B cell (primary cell): ENCODE data around the gene PLA2G4E. TPM values are rescaled to one million over a fixed set of nuclear protein-coding genes. Genes with fewer than 3 reads are reported as not detected.

Experiments
- ATAC-seq: fragments of 200-7000 bp; cut with Tn5 transposase; one replicate; pipeline ENCODE4 v1.10.0; 2021; ENCODE audit warnings: low read depth, mild to moderate bottlenecking, moderate number of reproducible peaks, moderate library complexity
- CTCF ChIA-PET: fragments of 350-600 bp; sonication (Branson Sonifier 250); formaldehyde crosslinking; loops from one replicate; lab custom pipeline; 2021; ENCODE audit warnings: antibody characterized with exemption, inconsistent platforms; lab: Charles Lee
- POLR2A ChIA-PET: fragments of 350-600 bp; sonication (Branson Sonifier 250); formaldehyde crosslinking; loops from one replicate; lab custom pipeline; 2021; ENCODE audit warnings: antibody characterized with exemption; lab: Charles Lee
- DNase-seq: peaks from one replicate; pipeline ENCODE4 v3.0.0; 2013
- H2AFZ ChIP-seq: 2 replicates; pipeline ENCODE4 v1.6.1; 2012; ENCODE audit warnings: mild to moderate bottlenecking, low read depth, low read length; ENCODE audit not compliant: insufficient read depth, poor library complexity, severe bottlenecking
- H3K27ac ChIP-seq, 2 donors: 1 replicate in 1 of 2; 2 replicates in 1 of 2; pipeline ENCODE4 v1.5.1; 2012 to 2013; ENCODE audit warnings: low read length in 2 of 2, mild to moderate bottlenecking in 2 of 2, moderate library complexity in 1 of 2
- H3K27me3 ChIP-seq, 4 experiments: fragments of 200-600 bp in 1 of 4; sonication (generic) in 1 of 4; replicated peaks in 1 of 4; 1 replicate in 2 of 4; 2 replicates in 2 of 4; pipeline versions ENCODE4 v1.6.1 to v1.7.0; 2013 to 2016; ENCODE audit warnings: low read length in 3 of 4, mild to moderate bottlenecking in 2 of 4, mixed read lengths in 1 of 4, moderate library complexity in 1 of 4; ENCODE audit not compliant: insufficient read depth in 4 of 4, control insufficient read depth in 3 of 4; ENCODE audit errors: control extremely low read depth in 1 of 4
- H3K36me3 ChIP-seq, 2 experiments: replicated peaks in 1 of 2; 1 replicate in 1 of 2; 2 replicates in 1 of 2; pipeline versions ENCODE4 v1.6.1 to v1.7.1; 2013; ENCODE audit warnings: low read length in 1 of 2; ENCODE audit not compliant: insufficient read depth in 2 of 2, control insufficient read depth in 1 of 2; ENCODE audit errors: control extremely low read depth in 1 of 2, extremely low read depth in 1 of 2
- H3K4me1 ChIP-seq, 2 donors: fragments of 200-600 bp in 1 of 2; sonication (generic) in 1 of 2; 1 replicate in 1 of 2; 2 replicates in 1 of 2; pipeline versions ENCODE4 v1.5.1 to v1.6.1; 2013 to 2017; ENCODE audit warnings: low read length in 2 of 2; ENCODE audit not compliant: control insufficient read depth in 2 of 2, insufficient read depth in 2 of 2
- H3K4me2 ChIP-seq: replicated peaks from 2 replicates; pipeline ENCODE3; 2012; ENCODE audit warnings: mild to moderate bottlenecking, low read depth, low read length; ENCODE audit not compliant: poor library complexity, severe bottlenecking
- H3K4me3 ChIP-seq, 5 experiments: fragments of 200-600 bp in 1 of 5; sonication (generic) in 1 of 5; 1 replicate in 3 of 5; 2 replicates in 2 of 5; pipeline versions ENCODE4 v1.5.1 to v1.7.0; 2011 to 2016; ENCODE audit warnings: low read length in 4 of 5, mild to moderate bottlenecking in 4 of 5, low read depth in 2 of 5, control low read depth in 1 of 5, moderate library complexity in 1 of 5; ENCODE audit not compliant: insufficient read depth in 1 of 5; ENCODE audit errors: control extremely low read depth in 1 of 5, extremely low read depth in 1 of 5
- H3K79me2 ChIP-seq: fragments of 200-600 bp; sonication (generic); one replicate; pipeline ENCODE4 v1.6.0; 2016; ENCODE audit warnings: low read length; ENCODE audit not compliant: control insufficient read depth, insufficient read depth
- H3K9ac ChIP-seq: fragments of 200-600 bp; sonication (generic); 2 replicates; pipeline ENCODE4 v1.6.1; 2017; ENCODE audit warnings: mild to moderate bottlenecking, low read length, moderate library complexity
- H3K9me3 ChIP-seq, 3 donors: one replicate each; pipeline versions ENCODE4 v1.6.1 to v1.7.1; 2013; ENCODE audit warnings: low read length in 2 of 3; ENCODE audit not compliant: control insufficient read depth in 2 of 3, insufficient read depth in 1 of 3; ENCODE audit errors: control extremely low read depth in 1 of 3
- H4K20me1 ChIP-seq: 2 replicates; pipeline ENCODE4 v1.6.0; 2012; ENCODE audit warnings: mild to moderate bottlenecking, low read length; ENCODE audit not compliant: insufficient read depth, control insufficient read depth, poor library complexity, severe bottlenecking
- H3K27ac Mint-ChIP-seq: one replicate; pipeline ENCODE4 v1.8.0; 2021; ENCODE audit warnings: mixed read lengths
- H3K27me3 Mint-ChIP-seq: one replicate; pipeline ENCODE4 v1.8.0; 2021; ENCODE audit warnings: mixed read lengths
- H3K4me1 Mint-ChIP-seq: one replicate; pipeline ENCODE4 v1.8.0; 2021; ENCODE audit warnings: mixed read lengths
- H3K4me3 Mint-ChIP-seq: one replicate; pipeline ENCODE4 v1.8.0; 2021; ENCODE audit warnings: mixed read lengths
- H3K9me3 Mint-ChIP-seq: one replicate; pipeline ENCODE4 v1.8.0; 2022; ENCODE audit warnings: mixed read lengths; ENCODE audit not compliant: insufficient read depth
- EZH2 ChIP-seq: IDR thresholded peaks from 2 replicates; pipeline ENCODE4 v1.6.1; 2012; ENCODE audit warnings: borderline replicate concordance, low read depth, mild to moderate bottlenecking, moderate library complexity, low read length; ENCODE audit not compliant: insufficient read depth, poor library complexity, severe bottlenecking
- WGBS: methylation state at CpG from one replicate; pipeline ENCODE4 v1.1.5; 2013; ENCODE audit warnings: missing lambda C conversion rate; ENCODE audit not compliant: insufficient coverage; 5-methylcytosine and 5-hydroxymethylcytosine counted together
- intact Hi-C: fragments of 100-400 bp; cut with micrococcal nuclease; formaldehyde crosslinking; loops from one replicate; pipeline ENCODE4 v1.10.0; 2022
- polyA plus RNA-seq: library from polyadenylated mRNA; depleted of rRNA; stranded (reverse); fragments of >200 nt; gene quantifications from 2 replicates; pipeline ENCODE4 v1.2.3, GENCODE V29; 2012
- total RNA-seq, 2 donors: library from RNA; stranded (reverse); fragments of 120-200 nt in 1 of 2; gene quantifications; 1 replicate in 1 of 2; 2 replicates in 1 of 2; pipeline versions ENCODE4 v1.2.3 to v1.2.4, GENCODE V29; 2013 to 2022
- TF ChIP-seq, protein P1 (sequence below): fragments of 200-600 bp; IDR thresholded peaks from one replicate; pipeline ENCODE4 v1.8.0; 2022; ENCODE audit warnings: antibody characterized with exemption, mild to moderate bottlenecking

Gene PLA2G4E
- total and polyA plus RNA-seq, 2 donors (not counting 1 experiment from before 2014, with no cell fraction given) = not detected

DNA sequence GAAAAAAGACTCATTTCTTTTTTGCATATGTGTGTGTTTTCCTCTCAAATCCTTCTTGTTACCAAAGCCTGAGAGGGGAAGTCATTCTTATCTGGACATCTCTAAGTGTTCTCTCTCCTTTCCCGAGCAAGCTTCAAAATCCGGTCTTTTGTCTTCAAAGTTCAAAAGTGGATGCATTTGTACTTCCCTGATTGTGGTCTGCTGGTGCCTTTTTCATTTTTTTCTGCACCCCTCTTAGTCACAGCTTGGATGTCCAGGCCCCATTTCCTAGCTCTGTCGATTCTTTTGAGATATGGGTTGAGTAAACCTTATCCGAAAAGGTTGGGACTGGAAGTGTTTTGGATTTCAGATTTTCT lies 83.3 kb downstream of the PLA2G4E start:
- Histone ChIP-seq H4K20me1 (no peaks in the 10 kb centered on the region), H3K4me2 (no peak overlapping the region), H3K79me2 (peaks cover 17% of the 10 kb centered on the region), H3K9me3 (no peaks in the 10 kb centered on the region), H3K9ac (no peak overlapping the region), H3K27ac (peak overlapping the region; percentile 20 to 78), H3K4me1 (peaks cover 17 to 35% of the 10 kb centered on the region in 2 donors), H2AFZ (no peak overlapping the region), H3K27me3 (no peaks in the 10 kb centered on the region), H3K36me3 (peaks cover 3 to 8% of the 10 kb centered on the region in 2 experiments), H3K4me3 (no peak overlapping the region)
- H3K27me3 Mint-ChIP-seq = no peaks in the 10 kb centered on the region
- POLR2A ChIA-PET = interaction anchor here (0.6 kb wide), 1 partner anchor 1495 kb away, joined by 5 read pairs; no protein-coding TSS in a partner anchor
- CTCF ChIA-PET = interaction anchor here (1.2 to 4.2 kb wide), 6 partner anchors 8 to 164 kb away, joined by 3 to 19 read pairs (median 8); partner anchors contain the start of gene MAPKBP1
- no peak for ATAC-seq
- WGBS = 83% methylated on average over 2 of the region's 4 CpGs
- intact Hi-C loops = loop anchor here (2.0 kb wide), 1 partner anchor 15 kb away; no protein-coding TSS in a partner anchor
- H3K4me1 Mint-ChIP-seq = peaks cover 34% of the 10 kb centered on the region
- H3K27ac Mint-ChIP-seq = peak overlapping the region; percentile 82
- TF ChIP-seq, protein P1, sequence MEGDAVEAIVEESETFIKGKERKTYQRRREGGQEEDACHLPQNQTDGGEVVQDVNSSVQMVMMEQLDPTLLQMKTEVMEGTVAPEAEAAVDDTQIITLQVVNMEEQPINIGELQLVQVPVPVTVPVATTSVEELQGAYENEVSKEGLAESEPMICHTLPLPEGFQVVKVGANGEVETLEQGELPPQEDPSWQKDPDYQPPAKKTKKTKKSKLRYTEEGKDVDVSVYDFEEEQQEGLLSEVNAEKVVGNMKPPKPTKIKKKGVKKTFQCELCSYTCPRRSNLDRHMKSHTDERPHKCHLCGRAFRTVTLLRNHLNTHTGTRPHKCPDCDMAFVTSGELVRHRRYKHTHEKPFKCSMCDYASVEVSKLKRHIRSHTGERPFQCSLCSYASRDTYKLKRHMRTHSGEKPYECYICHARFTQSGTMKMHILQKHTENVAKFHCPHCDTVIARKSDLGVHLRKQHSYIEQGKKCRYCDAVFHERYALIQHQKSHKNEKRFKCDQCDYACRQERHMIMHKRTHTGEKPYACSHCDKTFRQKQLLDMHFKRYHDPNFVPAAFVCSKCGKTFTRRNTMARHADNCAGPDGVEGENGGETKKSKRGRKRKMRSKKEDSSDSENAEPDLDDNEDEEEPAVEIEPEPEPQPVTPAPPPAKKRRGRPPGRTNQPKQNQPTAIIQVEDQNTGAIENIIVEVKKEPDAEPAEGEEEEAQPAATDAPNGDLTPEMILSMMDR = no peak
- no peak for TF ChIP-seq EZH2
- no peaks in the 10 kb centered on the region for H3K9me3 Mint-ChIP-seq
- no peak for DNase-seq
- no peak overlapping the region for H3K4me3 Mint-ChIP-seq
